ENCODE measurements around the gene ERGIC1.

ERGIC1 gene

DNA sequence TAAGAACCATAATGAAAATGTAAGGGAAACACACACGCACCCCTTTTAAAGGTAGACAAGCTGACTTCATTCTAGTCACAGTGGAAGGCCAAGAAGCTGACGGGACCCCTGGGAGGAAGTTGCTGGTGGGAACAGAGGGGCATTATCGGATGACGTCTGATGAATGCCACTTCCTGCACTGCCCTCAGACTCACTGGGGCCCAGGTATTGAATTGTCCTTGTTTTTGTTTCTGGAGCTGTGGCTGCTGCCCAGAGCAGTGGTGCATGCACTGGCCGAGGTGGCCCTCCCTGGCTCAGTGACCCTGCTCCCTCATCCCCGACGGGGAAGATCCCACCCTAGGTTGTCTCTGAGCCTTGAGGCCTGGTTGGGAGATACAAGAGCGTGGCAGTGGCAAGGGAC lies 109.9 kb downstream of the ERGIC1 start:
- in situ Hi-C loops (cut with HindIII; ENCODE audit: low sequenced_read_pairs), result no loop called here
- no peak overlapping the region for H3K4me3 ChIP-seq (ENCODE audit: low read depth, low read length)
- TF ChIP-seq CTCF (IDR thresholded peaks at IDR 0.05; ENCODE audit: low read depth, low read length, missing control alignments), result no peak
- no peak for DNase-seq (ENCODE audit: low read depth)

GRCh38 chr5:172944741-172945140 lies 110.7 kb downstream of the ERGIC1 start:
- in situ Hi-C loops (cut with HindIII; ENCODE audit: low sequenced_read_pairs), result no loop called here
- TF ChIP-seq CTCF (IDR thresholded peaks at IDR 0.05; ENCODE audit: low read depth, low read length, missing control alignments), result no peak
- H3K4me3 ChIP-seq (ENCODE audit: low read depth, low read length), result no peak overlapping the region
- DNase-seq (ENCODE audit: low read depth), result no peak

DNA sequence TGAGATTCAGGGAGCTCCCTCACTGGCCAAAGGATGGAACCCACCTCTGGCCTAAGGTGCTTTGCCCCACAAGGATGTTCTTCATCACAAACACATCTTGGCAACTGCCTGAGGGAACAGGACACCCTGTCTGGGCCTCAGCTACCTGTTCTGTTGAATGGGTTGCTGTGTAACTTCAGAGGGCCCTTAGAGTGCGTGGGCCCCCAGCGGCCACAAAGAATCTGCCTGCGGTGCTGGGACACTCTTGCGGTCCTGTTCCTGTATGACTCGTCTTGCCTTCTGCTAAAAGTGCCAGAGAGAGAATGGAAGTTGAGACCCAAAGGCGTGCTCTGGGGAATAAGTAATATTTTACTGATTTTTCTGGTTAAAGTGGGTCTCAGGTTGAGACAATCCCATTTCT lies 111.1 kb downstream of the ERGIC1 start:
- H3K4me3 ChIP-seq (ENCODE audit: low read depth, low read length), result no peak overlapping the region
- no peak for TF ChIP-seq CTCF (IDR thresholded peaks at IDR 0.05; ENCODE audit: low read depth, low read length, missing control alignments)
- in situ Hi-C loops (cut with HindIII; ENCODE audit: low sequenced_read_pairs), result no loop called here
- no peak for DNase-seq (ENCODE audit: low read depth)

DNA sequence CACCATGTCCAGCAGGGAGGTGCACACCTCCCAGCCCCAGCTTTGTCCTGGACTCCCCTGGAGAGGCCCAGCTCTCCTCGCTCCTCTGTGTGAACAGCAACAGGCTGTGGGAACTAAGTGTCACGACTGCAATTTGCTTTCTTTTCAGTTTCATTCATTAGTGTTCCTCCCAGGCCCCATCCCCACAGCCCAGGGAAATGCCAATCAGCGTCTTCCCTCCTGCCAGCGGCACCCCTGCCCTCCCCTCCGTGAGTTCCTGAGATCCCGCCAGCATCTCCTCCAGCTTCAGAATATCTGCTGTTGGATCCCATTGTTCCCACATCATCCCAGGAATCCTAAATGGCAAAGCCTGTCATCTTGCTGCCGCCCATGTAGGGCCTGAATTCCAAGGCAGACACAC lies 112.1 kb downstream of the ERGIC1 start:
- DNase-seq (ENCODE audit: low read depth), result no peak
- in situ Hi-C loops (cut with HindIII; ENCODE audit: low sequenced_read_pairs), result no loop called here
- no peak overlapping the region for H3K4me3 ChIP-seq (ENCODE audit: low read depth, low read length)
- no peak for TF ChIP-seq CTCF (IDR thresholded peaks at IDR 0.05; ENCODE audit: low read depth, low read length, missing control alignments)

- in situ Hi-C loops (cut with HindIII; ENCODE audit: low sequenced_read_pairs), result no loop called here
- no peak for TF ChIP-seq CTCF (IDR thresholded peaks at IDR 0.05; ENCODE audit: low read depth, low read length, missing control alignments)
- DNase-seq (ENCODE audit: low read depth), result no peak
- no peak overlapping the region for H3K4me3 ChIP-seq (ENCODE audit: low read depth, low read length)
Observed at GRCh38 chr5:172949426-172949825, 115.4 kb downstream of the ERGIC1 start.

DNA sequence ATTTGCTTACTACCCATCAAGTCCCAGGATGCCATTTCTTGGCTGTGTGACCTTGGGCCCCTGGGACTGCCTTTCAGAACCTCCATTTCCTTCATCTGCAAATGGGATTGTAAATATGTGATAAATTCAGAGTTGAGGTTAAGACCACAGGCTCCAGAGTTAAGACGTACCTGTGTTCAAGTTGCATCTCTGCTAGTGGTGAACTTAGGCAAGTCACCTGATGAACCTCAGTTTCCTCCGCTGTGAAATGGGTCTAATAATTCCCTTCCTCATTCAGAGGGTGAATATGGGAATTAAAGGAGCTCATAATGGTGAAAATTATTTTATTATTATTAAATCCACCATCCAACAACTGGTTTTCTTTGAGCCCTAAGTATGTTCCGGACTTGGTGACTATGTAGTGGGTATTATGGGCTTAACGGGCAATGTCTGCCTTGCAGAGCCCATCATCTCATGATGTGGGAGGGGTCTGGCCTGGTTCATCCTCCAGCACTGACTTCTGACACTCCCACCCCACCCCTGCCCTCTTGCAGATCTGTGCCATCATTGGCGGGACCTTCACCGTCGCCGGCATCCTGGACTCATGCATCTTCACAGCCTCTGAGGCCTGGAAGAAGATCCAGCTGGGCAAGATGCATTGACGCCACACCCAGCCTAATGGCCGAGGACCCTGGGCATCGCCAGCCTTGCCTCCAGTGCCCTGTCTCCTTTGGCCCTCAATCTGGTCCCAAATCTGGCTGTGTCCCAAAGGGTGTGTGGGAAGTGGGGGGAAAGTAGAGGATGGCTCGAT lies 116.3 kb downstream of the ERGIC1 start:
- in situ Hi-C loops (cut with HindIII; ENCODE audit: low sequenced_read_pairs), result no loop called here
- TF ChIP-seq CTCF (IDR thresholded peaks at IDR 0.05; ENCODE audit: low read depth, low read length, missing control alignments), result no peak
- H3K4me3 ChIP-seq (ENCODE audit: low read depth, low read length), result no peak overlapping the region
- no peak for DNase-seq (ENCODE audit: low read depth)
